Neural cell (in vitro differentiated cells): ENCODE results near the gene PIKFYVE. TPM values are rescaled to one million over a fixed set of nuclear protein-coding genes. Genes with fewer than 3 reads are reported as not detected.

Experiments
- H2AFZ ChIP-seq: fragments of 200-600, 300-800 bp; sonication (generic), shearing (Covaris generic); 2 replicates; pipeline ENCODE4 v1.6.0; 2014; ENCODE audit warnings: low read depth, mild to moderate bottlenecking, antibody characterized with exemption, low read length, moderate library complexity
- H3F3A ChIP-seq: fragments of 200-600 bp; shearing (Covaris generic); 2 replicates; pipeline ENCODE4 v1.6.1; 2016; ENCODE audit warnings: mild to moderate bottlenecking, moderate library complexity, mixed read lengths, antibody characterized with exemption, low read length; ENCODE audit not compliant: insufficient read depth, poor library complexity, severe bottlenecking
- H3K27ac ChIP-seq: fragments of 200-600, 300-800 bp; sonication (generic), shearing (Covaris generic); 2 replicates; pipeline ENCODE4 v1.5.1; 2014; ENCODE audit warnings: mild to moderate bottlenecking, low read length, moderate library complexity
- H3K27me3 ChIP-seq: fragments of 300-800, 200-600 bp; sonication (generic), shearing (Covaris generic); 2 replicates; pipeline ENCODE4 v1.6.0; 2014; ENCODE audit warnings: mild to moderate bottlenecking, low read depth, low read length, moderate library complexity; ENCODE audit not compliant: insufficient read depth
- H3K36me3 ChIP-seq: fragments of 300-800, 200-600 bp; sonication (generic), shearing (Covaris generic); 2 replicates; pipeline ENCODE4 v1.5.1; 2014; ENCODE audit warnings: mild to moderate bottlenecking, antibody characterized with exemption, low read length, moderate library complexity; ENCODE audit not compliant: insufficient read depth
- H3K4me2 ChIP-seq: fragments of 300-800, 200-600 bp; sonication (generic), shearing (Covaris generic); 2 replicates; pipeline ENCODE4 v1.6.0; 2014; ENCODE audit warnings: mild to moderate bottlenecking, low read length
- H3K4me3 ChIP-seq: fragments of 300-800, 200-600 bp; sonication (generic), shearing (Covaris generic); 2 replicates; pipeline ENCODE4 v1.5.1; 2014; ENCODE audit warnings: mild to moderate bottlenecking, low read length, moderate library complexity
- H3K79me2 ChIP-seq: fragments of 200-600 bp; shearing (Covaris generic); replicated peaks from 2 replicates; pipeline ENCODE4 v1.6.0; 2014; ENCODE audit warnings: mild to moderate bottlenecking, low read length, moderate library complexity; ENCODE audit not compliant: insufficient read depth
- H3K9ac ChIP-seq: fragments of 300-800, 200-600 bp; sonication (generic), shearing (Covaris generic); 2 replicates; pipeline ENCODE4 v1.6.1; 2016; ENCODE audit warnings: mild to moderate bottlenecking, low read length, mixed read lengths
- H3K9me2 ChIP-seq: fragments of 200-600 bp; shearing (Covaris generic); 2 replicates; pipeline ENCODE4 v1.6.1; 2016; ENCODE audit warnings: mild to moderate bottlenecking, low read length, mixed read lengths; ENCODE audit not compliant: insufficient read depth
- H3K9me3 ChIP-seq: fragments of 200-600, 300-800 bp; sonication (generic), shearing (Covaris generic); 2 replicates; pipeline ENCODE4 v1.6.1; 2016; ENCODE audit warnings: mild to moderate bottlenecking, mixed run types, low read length, moderate library complexity, mixed read lengths
- H4K20me1 ChIP-seq: fragments of 200-600 bp; shearing (Covaris generic); 2 replicates; pipeline ENCODE4 v1.6.1; 2016; ENCODE audit warnings: mild to moderate bottlenecking, mixed run types; ENCODE audit not compliant: insufficient read depth
- CTCF ChIP-seq: fragments of 450-650 bp; IDR thresholded peaks from 2 replicates; pipeline ENCODE4 v1.5.1; 2014; ENCODE audit warnings: antibody characterized with exemption, mild to moderate bottlenecking, moderate library complexity; ENCODE audit not compliant: poor library complexity, severe bottlenecking
- EP300 ChIP-seq: fragments of 450-650 bp; conservative IDR thresholded peaks from 2 replicates; pipeline ENCODE4 v1.6.1; 2014; ENCODE audit warnings: antibody characterized with exemption, mild to moderate bottlenecking, moderate library complexity; ENCODE audit not compliant: poor library complexity, severe bottlenecking
- EZH2 ChIP-seq: fragments of 200-600, 300-800 bp; shearing (Covaris generic), sonication (generic); IDR thresholded peaks from 2 replicates; pipeline ENCODE4 v1.6.1; 2014; ENCODE audit warnings: antibody characterized with exemption, low read length, borderline replicate concordance, mild to moderate bottlenecking; ENCODE audit not compliant: insufficient read depth, poor library complexity, severe bottlenecking
- MXI1 ChIP-seq: fragments of 450-650 bp; conservative IDR thresholded peaks from 2 replicates; pipeline ENCODE4 v1.6.1; 2014; ENCODE audit warnings: antibody characterized with exemption, mild to moderate bottlenecking; ENCODE audit not compliant: poor library complexity, severe bottlenecking
- POLR2AphosphoS5 ChIP-seq: IDR thresholded peaks from 2 replicates; pipeline ENCODE4 v1.6.1; 2012
- RAD21 ChIP-seq: fragments of 450-650 bp; conservative IDR thresholded peaks from 2 replicates; pipeline ENCODE4 v1.6.1; 2014; ENCODE audit warnings: antibody characterized with exemption, mild to moderate bottlenecking, moderate library complexity
- REST ChIP-seq: IDR thresholded peaks from 2 replicates; pipeline ENCODE4 v1.6.1; 2012; ENCODE audit warnings: borderline replicate concordance
- SMC3 ChIP-seq: fragments of 450-650 bp; conservative IDR thresholded peaks from 2 replicates; pipeline ENCODE4 v1.6.1; 2014; ENCODE audit warnings: antibody characterized with exemption, mild to moderate bottlenecking, moderate library complexity; ENCODE audit not compliant: poor library complexity
- TAF1 ChIP-seq: IDR thresholded peaks from 2 replicates; pipeline ENCODE4 v1.6.1; 2012; ENCODE audit warnings: low read depth
- polyA plus RNA-seq: library from polyadenylated mRNA; depleted of rRNA; stranded (reverse); fragments of >200 nt; gene quantifications from 2 replicates; pipeline ENCODE4 v1.2.3, GENCODE V29; 2014

The PIKFYVE gene
- polyA plus RNA-seq, 1 donor from 2014 or later: 27.1 TPM

- H2AFZ ChIP-seq: no peak overlapping the region
- H3F3A ChIP-seq: no peaks in the 10 kb centered on the region
- no peaks in the 10 kb centered on the region for H3K9me2 ChIP-seq
- no peak overlapping the region for H3K4me2 ChIP-seq
- H3K36me3 ChIP-seq: peaks cover 11% of the 10 kb centered on the region
- H3K4me3 ChIP-seq: no peak overlapping the region
- H3K79me2 ChIP-seq: no peaks in the 10 kb centered on the region
- no peaks in the 10 kb centered on the region for H3K9me3 ChIP-seq
- H3K27me3 ChIP-seq: no peaks in the 10 kb centered on the region
- no peak for TF ChIP-seq EP300
- H4K20me1 ChIP-seq: no peaks in the 10 kb centered on the region
- H3K27ac ChIP-seq: no peak overlapping the region
- H3K9ac ChIP-seq: no peak overlapping the region
Observed at GRCh38 chr2:208280234-208280633, 14.2 kb downstream of the PIKFYVE start.

GRCh38 chr2:208280933-208281332, 14.9 kb downstream of the PIKFYVE start:
- no peak overlapping the region for H3K4me3 ChIP-seq
- no peaks in the 10 kb centered on the region for H4K20me1 ChIP-seq
- no peak overlapping the region for H3K4me2 ChIP-seq
- H3F3A ChIP-seq: no peaks in the 10 kb centered on the region
- H3K9me2 ChIP-seq: no peaks in the 10 kb centered on the region
- no peak overlapping the region for H2AFZ ChIP-seq
- no peak overlapping the region for H3K9ac ChIP-seq
- H3K9me3 ChIP-seq: no peaks in the 10 kb centered on the region
- TF ChIP-seq MXI1 (no peak), RAD21 (no peak), SMC3 (no peak), CTCF (no peak), EP300 (no peak), POLR2AphosphoS5 (no peak), TAF1 (no peak), REST (no peak), EZH2 (no peak)
- H3K27ac ChIP-seq: no peak overlapping the region
- peaks cover 11% of the 10 kb centered on the region for H3K36me3 ChIP-seq
- H3K27me3 ChIP-seq: no peaks in the 10 kb centered on the region
- no peaks in the 10 kb centered on the region for H3K79me2 ChIP-seq

- Histone ChIP-seq H3K27me3 (no peaks in the 10 kb centered on the region), H3K79me2 (no peaks in the 10 kb centered on the region), H3K36me3 (peaks cover 27% of the 10 kb centered on the region), H3K4me2 (no peak overlapping the region), H3K27ac (no peak overlapping the region), H3F3A (no peaks in the 10 kb centered on the region), H4K20me1 (no peaks in the 10 kb centered on the region), H3K9me2 (no peaks in the 10 kb centered on the region), H2AFZ (no peak overlapping the region), H3K4me3 (no peak overlapping the region), H3K9ac (no peak overlapping the region), H3K9me3 (no peaks in the 10 kb centered on the region)
- TF ChIP-seq EZH2 (no peak), TAF1 (no peak), CTCF (no peak), SMC3 (no peak), MXI1 (no peak), POLR2AphosphoS5 (no peak), RAD21 (no peak), REST (no peak), EP300 (no peak)
Observed at GRCh38 chr2:208285853-208286252, 19.8 kb downstream of the PIKFYVE start.
